Suppressor macrophage (primary cell): ENCODE measurements around the gene MASTL.
A peak's percentile ranks its signal among the peaks of the same experiment; 100 is the strongest.
"Not testable (repeated sequence)": the region's sequence is repeated elsewhere in the genome, so short reads cannot be mapped to it uniquely, and the experiment has no call there.

Experiments
- DNase-seq, 4 experiments: peaks; one replicate each; pipeline ENCODE4 v3.0.0-alpha.2; 2020 to 2022
- total RNA-seq, 17 experiments: gene quantifications; one replicate each; lab custom pipeline; 2026; ENCODE audit warnings: mixed read lengths in 6 of 17, inconsistent platforms in 3 of 17; lab: John Stamatoyannopoulos, UW

MASTL gene
- total RNA-seq = 21.0 to 221 (median 49.3) reads per million in 17 experiments

DNA sequence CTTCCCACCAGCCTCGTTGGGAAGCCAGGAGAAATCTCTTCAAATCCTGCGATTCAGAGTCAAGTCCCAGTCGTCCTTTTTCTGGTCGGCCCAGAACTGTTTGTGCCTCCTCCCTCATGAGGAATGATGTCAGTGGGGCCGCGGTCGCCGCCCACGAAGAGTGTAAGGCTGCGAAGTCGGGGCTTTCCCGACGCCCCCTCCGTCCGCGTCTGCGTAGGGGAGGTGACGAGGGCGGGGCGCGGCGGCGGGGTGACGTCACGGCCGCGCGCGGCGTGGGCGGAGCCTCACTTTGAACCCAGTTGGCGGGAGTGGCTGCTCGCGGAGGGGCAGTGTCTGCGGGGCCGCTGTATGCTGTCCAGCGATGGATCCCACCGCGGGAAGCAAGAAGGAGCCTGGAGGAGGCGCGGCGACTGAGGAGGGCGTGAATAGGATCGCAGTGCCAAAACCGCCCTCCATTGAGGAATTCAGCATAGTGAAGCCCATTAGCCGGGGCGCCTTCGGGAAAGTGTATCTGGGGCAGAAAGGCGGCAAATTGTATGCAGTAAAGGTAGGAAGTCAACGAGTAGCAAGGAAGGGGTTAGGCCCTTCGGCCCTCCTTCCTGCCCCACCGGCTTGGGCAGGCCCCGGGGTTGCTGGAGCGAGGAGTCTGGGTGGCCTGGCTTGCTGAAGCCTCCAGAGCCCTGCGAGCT lies at the start of gene MASTL:
Gene MASTL, plus strand, starts transcription at position 287 of the 689 bp plus-strand sequence. Its CDS starts 75 bp downstream, at position 362.
- peak; percentile 98 to 99 (median 98) for DNase-seq

DNA sequence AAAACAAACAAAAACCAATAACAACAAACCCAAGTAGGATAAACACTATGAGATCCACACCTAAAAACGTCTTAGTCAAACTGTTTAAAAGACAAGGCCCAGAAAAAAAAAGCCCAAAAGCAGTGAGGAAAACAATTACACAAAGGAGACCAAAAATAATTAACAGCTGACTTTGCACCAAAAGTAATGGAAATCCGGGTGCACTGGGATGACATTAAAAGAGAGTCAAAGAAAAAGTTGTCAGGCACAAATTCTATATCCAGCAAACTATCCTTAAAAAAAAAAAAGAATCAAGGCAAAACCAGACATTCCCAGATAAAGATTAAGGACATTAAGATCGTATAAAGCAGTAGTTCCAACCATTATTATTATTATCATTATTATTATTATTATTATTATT lies 47.0 kb upstream of the MASTL start:
- no peak for DNase-seq

DNA sequence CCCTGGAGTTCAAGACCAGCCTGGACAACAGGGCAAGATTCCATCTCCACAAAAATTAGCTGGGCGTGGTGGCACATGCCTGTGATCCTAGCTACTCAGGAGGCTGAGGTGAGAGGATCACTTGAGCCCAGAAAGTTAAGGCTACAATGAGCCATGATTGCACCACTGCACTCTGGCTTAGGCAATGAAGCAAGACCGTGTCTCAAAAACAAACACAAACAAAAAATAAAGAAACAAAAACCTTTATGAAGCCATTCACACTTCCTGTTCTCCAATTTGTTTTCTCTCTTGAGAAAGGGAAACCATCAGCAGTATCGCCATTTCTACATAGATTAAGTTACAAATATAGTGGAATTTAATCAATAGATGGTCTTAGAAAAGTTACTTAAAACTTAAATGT lies 20.8 kb upstream of the MASTL start:
- DNase-seq = peak in 3 of 4 experiments; percentile 21 to 50 (median 47)

DNA sequence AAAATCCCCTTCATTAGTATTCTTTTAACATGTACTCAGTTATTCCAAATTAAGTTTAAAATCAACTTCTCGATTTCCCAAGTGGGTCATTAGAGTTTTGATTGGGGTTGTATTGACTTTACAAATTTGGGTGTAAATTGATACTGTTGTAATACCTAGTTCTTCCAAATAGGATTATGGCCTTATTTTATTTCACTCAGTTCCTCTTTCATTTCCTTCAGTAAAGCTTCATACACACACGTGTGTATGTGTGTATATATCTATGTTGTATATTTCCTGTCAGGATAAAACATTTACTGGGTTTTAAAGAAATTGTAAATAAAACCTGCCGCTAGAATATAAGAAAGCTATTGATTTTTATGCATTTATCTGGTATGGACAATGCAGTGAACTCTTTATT lies 16.9 kb upstream of the MASTL start:
- no peak for DNase-seq

DNA sequence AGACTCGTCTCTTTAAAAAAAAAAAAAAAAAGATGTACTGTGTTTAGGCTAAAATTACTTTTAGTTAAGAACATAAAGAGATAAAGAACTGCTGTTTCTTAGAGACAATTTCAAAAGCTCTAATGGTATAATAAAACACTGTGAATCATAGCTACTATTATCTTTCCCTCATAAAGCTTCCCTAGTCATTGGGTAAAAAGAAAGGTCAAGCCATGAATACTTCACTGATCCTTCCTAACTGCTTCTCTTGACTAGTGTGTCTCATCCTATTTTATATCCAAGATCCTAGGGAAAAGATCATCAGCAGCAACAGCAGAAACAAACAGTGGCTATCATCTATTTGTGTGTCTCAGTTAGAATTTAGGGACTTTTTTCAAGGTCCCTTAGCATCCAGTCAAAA lies 11.5 kb upstream of the MASTL start:
- no peak for DNase-seq

DNA sequence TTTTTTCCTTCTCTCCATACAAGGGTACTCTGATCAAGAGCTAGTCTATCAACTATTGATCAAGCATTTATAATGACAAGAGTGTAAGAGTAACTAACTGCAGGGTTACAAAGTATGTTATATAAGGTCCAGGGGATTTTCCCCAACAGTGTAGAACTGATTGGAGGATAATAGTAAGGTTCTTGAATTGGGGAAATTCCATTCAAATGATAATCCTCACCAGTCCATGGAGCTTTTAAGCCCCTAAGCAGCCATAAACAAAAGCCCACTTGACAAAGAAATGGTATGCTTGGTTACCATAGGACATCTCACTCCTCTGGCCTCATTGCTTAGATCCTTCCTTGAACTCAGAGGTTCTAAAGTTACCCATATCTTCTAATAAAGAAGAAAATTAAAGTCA lies 9.2 kb upstream of the MASTL start:
- no peak for DNase-seq

DNA sequence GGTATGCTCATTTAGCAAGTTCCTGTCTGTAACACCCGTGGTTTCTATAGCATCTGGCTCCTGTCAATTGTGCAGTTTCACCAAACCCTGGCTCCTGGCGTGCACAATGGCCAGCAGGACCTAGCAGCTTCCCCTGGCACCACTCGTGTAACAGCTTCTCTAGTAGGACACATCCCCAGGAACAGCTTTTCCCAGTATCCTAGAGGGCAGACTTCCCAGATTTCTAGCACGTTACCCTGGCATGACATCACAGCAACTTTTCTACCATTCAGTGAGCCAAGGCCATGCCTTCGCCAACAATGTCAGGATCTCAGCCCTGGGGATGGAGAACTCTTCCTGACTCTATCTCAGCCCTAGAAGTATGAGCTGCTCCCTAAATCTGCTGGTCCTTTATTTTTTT lies 7.5 kb upstream of the MASTL start:
- DNase-seq = no peak

DNA sequence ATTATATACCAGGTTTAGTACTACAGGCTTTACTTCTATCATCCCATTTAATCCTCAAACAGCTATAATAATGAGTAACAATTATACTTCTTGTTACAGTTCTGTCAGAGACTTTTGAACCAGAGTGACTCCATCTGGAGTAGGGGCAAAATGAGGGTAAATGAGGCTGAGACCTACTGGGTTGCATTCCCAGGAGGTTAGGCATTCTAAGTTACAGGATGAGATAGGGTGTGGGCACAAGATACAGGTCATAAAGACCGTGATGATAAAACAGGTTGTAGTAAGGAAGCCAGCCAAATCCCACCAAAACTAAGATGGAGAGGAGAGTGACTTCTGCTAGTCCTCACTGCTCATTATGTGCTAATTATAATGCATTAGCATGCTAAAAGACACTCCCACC lies 4.9 kb upstream of the MASTL start:
- DNase-seq = no peak

DNA sequence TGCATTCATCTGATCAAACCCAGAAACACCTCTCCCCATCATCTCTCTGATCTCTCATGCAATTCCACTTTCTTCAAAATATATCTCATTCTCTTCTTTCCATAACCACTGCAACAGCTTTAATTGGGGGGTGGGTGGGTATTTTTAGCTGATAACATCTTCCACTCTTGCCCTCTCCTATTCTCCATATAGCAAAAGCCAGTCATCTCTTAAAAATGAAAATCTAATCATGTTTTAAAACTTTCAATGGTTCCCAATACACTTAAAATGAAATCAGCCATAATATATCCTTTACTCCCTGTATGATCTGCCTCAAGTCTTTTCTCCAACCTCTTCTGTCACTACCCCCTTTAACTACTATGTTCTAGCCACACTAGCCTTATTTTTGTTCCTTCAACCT lies 2.5 kb upstream of the MASTL start:
- no peak for DNase-seq

DNA sequence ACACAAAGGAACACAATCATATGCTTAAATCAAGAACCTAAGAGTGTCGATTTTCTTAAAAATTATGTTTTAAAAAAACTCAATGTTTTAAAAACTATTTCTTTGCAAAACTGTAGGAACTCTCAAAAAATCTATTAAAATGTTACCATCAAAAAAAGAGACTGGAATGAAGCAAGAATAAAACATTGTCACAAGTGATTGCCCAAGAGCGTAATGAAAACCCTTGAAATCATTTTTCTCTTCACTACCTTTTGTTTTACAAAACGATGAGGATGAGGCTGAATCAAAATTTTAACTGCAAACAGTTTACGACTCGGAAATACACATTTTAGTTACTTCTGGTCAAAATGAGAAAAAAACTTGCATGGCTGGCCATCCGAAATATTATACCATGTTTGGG lies 1.8 kb upstream of the MASTL start:
- DNase-seq = peak in 2 of 4 experiments; percentile 5 to 9

DNA sequence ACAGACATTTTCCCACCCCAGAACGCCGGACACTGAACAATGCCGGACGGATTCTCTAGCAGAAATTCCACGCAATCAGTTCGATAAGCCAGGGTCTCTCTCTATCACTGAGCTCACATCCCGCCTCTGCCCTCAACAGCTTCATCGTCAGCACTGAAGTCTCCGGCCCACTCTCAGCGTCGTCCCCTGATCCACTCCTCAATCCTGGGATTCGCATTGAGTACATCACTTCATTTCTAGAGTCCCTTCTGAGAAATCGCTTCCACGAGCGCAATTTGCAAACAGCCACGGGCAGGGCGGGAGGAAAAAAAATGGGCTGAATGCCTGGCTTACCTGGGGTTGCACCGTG lies 1.3 kb upstream of the MASTL start:
- peak; percentile 35 to 48 (median 44) for DNase-seq

DNA sequence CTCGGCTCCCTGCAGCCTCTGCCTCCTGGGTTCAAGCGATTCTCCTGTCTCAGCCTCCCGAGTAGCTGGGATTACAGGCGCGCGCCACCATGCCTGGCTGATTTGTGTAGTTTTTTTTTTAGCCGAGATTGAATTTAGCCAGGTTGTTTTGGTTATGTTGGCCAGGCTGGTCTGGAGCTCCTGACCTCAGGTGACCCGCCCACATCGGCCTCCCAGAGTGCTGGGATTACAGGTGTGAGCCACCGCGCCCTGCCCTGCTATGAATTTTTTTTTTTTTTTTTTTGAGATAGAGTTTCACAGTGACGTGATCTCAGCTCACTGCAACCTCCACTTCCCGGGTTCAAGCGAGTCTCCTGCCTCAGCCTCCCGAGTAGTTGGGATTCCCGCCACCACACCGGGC lies 1.4 kb downstream of the MASTL start:
- DNase-seq = not testable (repeated sequence)

DNA sequence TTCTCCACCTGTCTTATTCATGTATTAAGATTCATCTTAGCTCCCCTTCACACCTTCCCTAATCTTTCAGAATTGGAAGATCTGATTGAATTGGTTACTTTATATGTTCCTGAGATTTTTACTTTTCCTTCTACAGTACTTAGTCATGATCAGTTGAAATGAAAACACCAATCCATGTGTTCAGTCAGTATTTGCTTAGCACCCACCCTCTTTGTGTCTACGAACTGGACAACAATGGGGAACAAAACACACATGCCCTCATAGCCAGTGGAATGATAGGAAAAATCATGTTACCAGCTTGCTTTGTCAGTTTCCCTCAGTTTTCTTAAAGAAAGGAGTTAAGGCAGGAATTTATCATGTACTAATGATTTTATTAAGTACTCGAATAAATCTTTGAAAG lies 2.0 kb downstream of the MASTL start:
- peak in 3 of 4 experiments; percentile 7 to 30 (median 16) for DNase-seq

DNA sequence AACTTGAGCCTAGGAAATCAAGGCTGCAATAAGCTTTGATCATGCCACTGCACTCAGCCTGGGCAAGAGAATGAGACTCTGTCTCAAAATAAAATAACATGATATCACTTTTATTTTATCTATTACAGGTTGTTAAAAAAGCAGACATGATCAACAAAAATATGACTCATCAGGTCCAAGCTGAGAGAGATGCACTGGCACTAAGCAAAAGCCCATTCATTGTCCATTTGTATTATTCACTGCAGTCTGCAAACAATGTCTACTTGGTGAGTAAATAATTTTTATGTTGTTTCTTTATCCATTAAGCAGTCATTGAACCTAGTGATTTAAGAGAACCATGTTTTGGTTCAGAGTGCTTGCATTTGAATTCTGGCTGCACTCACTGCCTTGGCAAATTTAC lies 3.3 kb downstream of the MASTL start:
- no peak for DNase-seq

DNA sequence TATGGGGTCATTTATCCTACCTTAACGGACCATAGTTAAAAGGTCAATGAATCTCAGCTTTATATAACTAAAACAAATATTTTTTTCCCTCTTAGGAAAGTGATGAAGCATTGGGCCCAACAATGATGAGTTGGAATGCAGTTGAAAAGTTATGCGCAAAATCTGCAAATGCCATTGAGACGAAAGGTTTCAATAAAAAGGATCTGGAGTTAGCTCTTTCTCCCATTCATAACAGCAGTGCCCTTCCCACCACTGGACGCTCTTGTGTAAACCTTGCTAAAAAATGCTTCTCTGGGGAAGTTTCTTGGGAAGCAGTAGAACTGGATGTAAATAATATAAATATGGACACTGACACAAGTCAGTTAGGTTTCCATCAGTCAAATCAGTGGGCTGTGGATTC lies 14.7 kb downstream of the MASTL start:
- DNase-seq = no peak

DNA sequence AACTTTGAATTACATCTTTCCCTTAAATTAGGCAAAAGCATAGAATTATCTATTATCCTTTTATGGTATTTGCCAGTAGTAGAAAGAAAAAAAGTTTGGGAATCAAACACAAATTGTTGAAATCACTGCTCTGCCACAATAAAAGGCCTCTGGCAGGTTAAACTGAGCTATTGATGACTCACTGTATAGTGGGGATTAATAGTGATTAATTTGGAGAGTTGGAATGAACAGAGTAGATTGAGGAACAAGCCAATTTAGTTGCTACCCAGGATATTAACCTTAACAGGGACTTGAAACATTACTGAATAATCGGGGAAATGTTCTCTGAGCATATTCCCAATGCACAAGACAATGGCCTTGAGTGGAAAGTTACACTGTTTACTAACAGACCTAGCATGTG lies 33.1 kb downstream of the MASTL start:
- no peak for DNase-seq

DNA sequence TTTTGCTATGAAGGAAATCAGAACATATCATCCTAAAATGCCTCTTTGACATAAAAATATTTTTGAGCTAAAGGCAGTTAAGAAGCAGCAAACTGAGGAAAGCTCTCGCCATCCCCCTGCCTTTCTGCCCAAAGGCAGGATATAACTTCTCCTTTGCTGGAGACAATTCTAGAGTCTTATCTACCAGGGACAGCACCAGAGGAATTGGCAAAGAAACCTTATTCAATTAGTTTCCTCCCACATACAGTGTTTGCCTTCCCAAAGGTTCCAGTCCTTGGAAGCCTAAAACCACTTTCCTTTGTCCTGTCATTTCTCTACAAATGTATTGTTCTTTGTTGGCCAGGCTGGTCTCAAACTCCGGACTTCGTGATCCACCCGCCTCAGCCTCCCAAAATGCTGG lies 33.7 kb downstream of the MASTL start:
- DNase-seq = no peak

DNA sequence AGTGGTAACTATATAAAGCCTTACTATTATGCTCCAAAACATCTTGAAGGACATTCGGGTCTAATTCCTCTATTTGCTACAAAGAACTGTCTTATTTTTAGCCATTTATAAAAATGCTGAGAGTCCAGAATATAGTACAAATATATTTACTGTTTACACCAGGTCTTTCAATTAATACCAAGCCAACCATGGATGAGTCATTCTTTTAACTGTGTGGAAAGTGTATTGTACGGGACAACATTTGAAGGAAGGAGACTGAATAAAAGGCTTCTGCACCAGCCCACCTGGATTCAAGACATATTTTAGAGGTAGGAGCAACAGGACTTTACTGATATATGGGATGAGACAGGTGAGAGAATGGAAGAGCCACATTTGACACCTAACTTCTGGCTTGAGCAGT lies 35.4 kb downstream of the MASTL start:
- DNase-seq = no peak

DNA sequence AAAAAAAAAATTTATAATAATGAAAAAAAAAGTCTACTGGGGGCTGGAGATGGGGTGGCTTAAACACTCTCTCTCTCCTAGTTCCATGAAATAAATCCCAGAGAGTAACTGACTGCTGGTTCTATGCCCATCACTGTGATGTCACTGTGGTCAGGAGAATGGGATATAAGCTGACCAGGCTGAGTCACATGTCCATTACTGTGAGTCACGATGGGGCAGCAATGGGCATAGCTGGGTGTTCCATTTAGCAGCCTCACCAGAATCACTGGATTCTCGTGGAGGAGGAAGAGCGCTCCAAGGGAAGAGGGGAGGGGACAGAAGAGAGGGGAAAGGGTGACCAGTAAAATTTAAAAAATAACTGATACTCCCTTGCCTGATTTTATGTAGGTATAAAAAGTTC lies 37.1 kb downstream of the MASTL start:
- peak; percentile 69 to 86 (median 74) for DNase-seq

DNA sequence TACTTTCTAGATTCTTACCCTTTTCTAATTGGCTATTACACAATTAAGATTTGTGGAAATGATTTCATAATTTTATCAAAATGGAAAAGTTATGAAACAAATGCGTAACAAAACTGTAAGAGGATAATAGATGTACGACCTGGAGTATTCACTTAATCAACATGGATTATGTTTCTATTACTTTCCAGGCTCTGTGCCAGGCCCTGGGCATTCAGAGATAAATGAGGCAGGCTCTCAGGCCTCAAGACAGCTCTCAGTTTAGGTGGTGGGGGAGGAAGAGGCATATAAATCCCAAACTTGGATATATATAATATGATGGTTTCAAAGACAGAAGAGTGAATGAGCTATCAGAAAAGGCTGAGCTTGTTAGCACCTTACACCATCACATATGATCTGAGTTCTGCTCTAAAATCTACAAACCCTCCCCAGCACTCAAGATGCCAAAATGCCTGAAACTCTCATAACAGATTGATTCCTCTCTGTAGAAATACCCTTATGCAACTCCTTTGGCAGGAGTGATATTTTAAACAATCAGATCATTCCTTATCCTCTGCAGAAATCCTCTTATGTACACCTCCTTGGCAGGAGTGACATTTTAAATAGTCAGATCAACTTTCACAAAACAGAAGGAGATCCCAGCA lies 42.9 kb downstream of the MASTL start:
- no peak for DNase-seq

DNA sequence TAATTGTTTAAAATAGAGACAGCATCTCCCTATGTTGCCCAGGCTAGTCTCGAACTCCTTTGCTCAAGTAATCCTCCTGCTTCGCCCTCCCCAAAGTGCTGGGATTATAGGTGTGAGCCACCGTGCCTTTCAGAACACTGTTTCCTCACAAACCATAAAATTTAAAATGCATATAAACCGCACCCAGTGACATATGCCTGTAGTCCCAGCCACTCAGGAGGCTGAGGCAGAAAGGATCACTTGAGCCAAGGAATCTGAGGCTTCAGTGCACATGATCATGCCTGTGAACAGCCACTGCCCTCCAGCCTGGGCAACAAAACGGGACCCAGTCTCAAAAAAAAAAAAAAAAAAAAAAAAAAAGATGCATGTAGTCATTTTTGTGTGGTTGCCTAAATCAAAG lies 48.7 kb downstream of the MASTL start:
- DNase-seq = no peak

DNA sequence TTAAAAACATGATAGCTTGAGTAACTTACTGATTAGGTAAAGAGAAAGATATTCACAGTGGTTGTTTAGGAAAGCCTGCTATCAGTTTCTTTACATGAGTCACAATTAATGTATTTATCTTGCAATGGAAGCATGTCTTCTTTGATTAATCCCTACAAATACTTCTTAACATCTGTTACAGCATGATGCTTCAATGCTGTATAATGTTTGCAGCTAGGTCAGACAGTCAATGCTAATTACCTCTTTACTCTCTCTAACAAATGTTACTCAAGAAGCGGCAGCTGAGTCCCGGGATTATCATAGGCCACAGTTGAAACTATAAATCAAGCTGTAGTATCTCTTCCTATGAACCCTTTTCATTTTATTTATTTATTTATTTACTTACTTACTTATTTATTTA lies 52.2 kb downstream of the MASTL start:
- no peak for DNase-seq

DNA sequence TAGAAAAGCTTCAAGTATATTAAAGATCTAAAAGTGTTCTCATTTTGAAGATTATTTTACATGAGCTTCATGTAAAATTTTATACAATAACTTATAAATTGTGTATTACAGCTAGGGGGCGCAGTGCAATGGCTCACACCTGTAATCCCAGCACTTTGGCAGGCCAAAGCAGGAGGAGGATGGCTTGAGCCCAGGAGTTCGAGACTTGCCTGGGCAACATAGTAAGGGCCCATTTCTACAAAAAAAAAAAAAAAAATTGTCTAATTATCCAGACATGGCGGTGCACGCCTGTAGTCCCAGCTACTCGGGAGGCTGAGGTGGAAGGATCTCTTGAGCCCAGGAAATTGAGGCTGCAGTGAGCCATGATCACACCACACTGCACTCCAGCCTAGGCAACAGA lies 68.8 kb downstream of the MASTL start:
- DNase-seq = peak; percentile 24 to 74 (median 54)

DNA sequence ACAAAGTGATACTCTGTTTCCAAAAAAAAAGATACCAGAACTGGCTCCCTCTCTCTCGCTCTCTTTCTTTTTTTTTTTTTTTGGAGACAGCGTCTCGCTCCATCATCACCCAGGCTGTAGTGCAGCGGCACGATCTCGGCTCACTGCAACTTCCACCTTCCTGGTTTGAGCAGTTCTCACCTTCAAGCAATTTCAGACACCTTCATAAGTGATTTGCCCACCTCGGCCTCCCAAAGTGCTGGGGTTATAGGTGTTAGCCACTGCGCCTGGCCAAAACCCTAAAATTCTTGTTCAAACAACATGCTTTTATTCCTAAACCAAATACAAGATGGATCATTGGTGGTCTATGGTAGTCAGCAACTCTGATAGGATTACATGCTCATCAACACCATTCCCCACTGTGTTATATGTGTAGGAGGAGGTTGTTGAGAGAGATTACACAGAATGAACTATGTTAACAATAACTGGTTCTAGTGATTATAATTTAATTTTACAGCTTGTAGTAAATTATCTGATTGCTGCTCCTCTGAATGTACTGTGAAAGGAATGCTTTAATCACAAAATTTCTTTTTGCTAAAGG lies 69.9 kb downstream of the MASTL start:
- DNase-seq = no peak
